ENCODE results near the gene BOD1L1.

BOD1L1 gene

DNA sequence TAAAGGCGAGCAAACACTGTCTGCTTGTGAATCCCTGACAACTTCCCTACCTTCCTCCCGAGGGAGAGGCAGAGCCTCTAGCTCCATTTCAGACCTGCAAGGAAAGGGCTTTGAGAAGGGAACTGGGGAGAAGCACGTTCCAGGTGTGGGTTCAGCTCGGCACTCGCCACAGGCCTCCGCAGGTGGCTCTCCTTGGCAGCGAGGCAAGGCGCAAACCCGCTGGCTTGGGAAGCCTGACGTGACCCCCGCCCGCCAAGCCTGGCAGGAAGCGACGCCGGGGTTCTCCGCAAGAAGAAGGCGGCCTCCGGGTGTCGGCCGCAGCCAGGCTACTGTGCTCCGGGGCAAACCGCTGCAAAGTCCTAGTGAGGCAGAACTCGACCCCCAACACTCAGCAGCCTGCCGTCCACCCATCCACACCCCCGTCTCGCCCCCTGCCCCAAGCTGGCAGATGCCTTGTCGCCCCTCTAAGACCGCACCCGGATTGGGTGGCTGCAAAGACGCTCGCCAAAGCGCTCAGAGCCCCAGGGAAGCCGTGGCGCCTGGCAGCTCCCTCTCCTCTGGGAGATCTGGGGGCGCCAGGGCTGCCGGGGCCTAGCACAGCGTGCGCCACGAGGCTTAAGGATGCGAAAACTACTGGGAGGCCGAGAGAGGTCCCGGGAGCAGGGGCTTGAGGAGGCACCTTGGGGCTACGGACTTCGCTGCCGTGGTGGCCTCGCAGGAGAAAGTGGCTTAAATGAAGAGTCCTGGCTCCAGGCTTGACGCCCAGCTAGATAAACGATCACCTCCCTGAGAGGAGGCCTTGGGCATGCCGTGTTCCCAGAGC is 105.0 kb downstream of the BOD1L1 start:
- DNase-seq = no peak

DNA sequence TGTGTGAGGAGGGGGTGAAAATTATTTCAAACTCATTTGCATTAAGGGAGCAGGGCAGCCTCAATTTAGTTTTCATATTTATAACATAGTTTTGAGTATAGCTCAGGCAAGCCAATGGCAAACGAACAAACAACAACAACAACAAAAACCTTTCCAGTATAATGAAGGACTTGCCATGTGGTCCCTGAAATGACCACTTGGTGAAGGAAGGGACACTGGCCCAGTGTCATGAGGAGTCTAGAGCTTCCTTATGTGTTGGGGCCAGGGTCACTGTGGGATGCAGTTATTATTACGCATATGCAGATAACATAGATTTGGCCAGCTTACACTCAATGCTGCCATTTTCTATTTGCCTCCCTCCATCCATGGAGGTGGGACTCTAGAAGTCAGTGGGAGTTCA is 106.5 kb downstream of the BOD1L1 start:
- DNase-seq = no peak
